ENCODE measurements around the gene CAMSAP3. TPM values are rescaled to one million over a fixed set of nuclear protein-coding genes. Genes with fewer than 3 reads are reported as not detected.

Gene CAMSAP3
- total RNA-seq, 1 experiment from 2014 or later, result 28.4 TPM

DNA sequence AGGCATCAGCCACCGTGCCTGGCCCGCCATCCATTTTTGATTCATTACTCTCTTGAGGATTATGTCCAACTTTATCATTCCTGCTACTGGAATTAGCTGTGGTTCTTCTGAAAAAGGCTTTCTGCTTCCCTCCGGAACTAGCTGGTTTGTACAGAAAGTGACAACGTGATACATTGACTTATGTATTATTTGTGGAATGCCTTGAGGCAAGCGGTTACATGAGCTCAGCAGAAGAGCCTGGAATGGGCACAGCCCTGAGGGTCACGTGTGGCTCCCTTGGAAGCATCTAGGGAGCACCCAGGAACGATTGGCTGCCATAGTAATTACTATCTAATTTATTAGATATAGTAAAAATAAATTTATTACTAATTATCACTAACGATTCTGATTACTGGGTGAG lies 58.7 kb downstream of the CAMSAP3 start:
- no peak overlapping the region for H3K23ac ChIP-seq (ENCODE audit: insufficient read length, low read depth, low read length)
- no peak overlapping the region for H3K14ac ChIP-seq (ENCODE audit: insufficient read depth, low read length)
- no peaks in the 10 kb centered on the region for H3K9me3 ChIP-seq (ENCODE audit: control insufficient read depth, low read depth, low read length)
- H4K20me1 ChIP-seq (ENCODE audit: control insufficient read depth, insufficient read depth, insufficient read length), result no peaks in the 10 kb centered on the region
- H3T11ph ChIP-seq (ENCODE audit: low read length), result no peak overlapping the region
- no peak overlapping the region for H2BK120ac ChIP-seq (ENCODE audit: low read depth, low read length, poor library complexity, severe bottlenecking)
- no peak overlapping the region for H3K27ac ChIP-seq (ENCODE audit: insufficient read length, low read depth, low read length)
- no peak overlapping the region for H3K9ac ChIP-seq (ENCODE audit: extremely low read depth, insufficient read length, low read length)
- H3K4me2 ChIP-seq (ENCODE audit: insufficient read depth, insufficient read length, low read length), result no peak overlapping the region
- H4K91ac ChIP-seq (ENCODE audit: insufficient read length, low read depth, low read length), result no peak overlapping the region
- no peak overlapping the region for H4K5ac ChIP-seq (ENCODE audit: insufficient read length, low read depth, low read length)
- Mint-ChIP-seq H3K27ac (no peak overlapping the region), H3K4me3 (no peak overlapping the region), H3K4me1 (peaks cover 3 to 6% of the 10 kb centered on the region in 2 experiments), H3K27me3 (ENCODE audit: low read depth) (peaks cover 89% of the 10 kb centered on the region), H3K9me3 (peaks cover 0 to 3% of the 10 kb centered on the region in 2 experiments; a peak in 2 of 5 replicates), H3K36me3 (ENCODE audit: insufficient read depth in 1 of 3, low read depth in 3 of 3) (no peaks in the 10 kb centered on the region)
- H4K8ac ChIP-seq (replicated peaks; ENCODE audit: insufficient read length, low read depth, low read length), result no peak overlapping the region
- H2BK12ac ChIP-seq (ENCODE audit: insufficient read length, low read depth, low read length), result no peak overlapping the region
- no peak overlapping the region for H3K4ac ChIP-seq (ENCODE audit: low read depth, low read length)
- no peaks in the 10 kb centered on the region for H3K79me2 ChIP-seq (ENCODE audit: insufficient read depth, low read length)
- no peak overlapping the region for H3K18ac ChIP-seq (ENCODE audit: insufficient read length, low read depth, low read length)
- H3K56ac ChIP-seq (ENCODE audit: insufficient read length, low read depth, low read length), result no peak overlapping the region
- no peaks in the 10 kb centered on the region for H3K23me2 ChIP-seq (ENCODE audit: insufficient read length, low read depth, low read length, poor library complexity, severe bottlenecking)
- H2BK15ac ChIP-seq (ENCODE audit: low read depth, low read length), result no peak overlapping the region
- H3K4me1 ChIP-seq (ENCODE audit: insufficient read depth, low read length), result no peaks in the 10 kb centered on the region
- no peak overlapping the region for H2AFZ ChIP-seq (ENCODE audit: low read length)
- H2AK5ac ChIP-seq (ENCODE audit: insufficient read length, low read length), result no peak overlapping the region
- DNase-seq, result no peak
- WGBS (ENCODE audit: extremely low coverage, insufficient read length, low lambda C conversion rate), result no CpG with 5 or more reads among the region's 8 CpGs
- TF ChIP-seq, protein P1, sequence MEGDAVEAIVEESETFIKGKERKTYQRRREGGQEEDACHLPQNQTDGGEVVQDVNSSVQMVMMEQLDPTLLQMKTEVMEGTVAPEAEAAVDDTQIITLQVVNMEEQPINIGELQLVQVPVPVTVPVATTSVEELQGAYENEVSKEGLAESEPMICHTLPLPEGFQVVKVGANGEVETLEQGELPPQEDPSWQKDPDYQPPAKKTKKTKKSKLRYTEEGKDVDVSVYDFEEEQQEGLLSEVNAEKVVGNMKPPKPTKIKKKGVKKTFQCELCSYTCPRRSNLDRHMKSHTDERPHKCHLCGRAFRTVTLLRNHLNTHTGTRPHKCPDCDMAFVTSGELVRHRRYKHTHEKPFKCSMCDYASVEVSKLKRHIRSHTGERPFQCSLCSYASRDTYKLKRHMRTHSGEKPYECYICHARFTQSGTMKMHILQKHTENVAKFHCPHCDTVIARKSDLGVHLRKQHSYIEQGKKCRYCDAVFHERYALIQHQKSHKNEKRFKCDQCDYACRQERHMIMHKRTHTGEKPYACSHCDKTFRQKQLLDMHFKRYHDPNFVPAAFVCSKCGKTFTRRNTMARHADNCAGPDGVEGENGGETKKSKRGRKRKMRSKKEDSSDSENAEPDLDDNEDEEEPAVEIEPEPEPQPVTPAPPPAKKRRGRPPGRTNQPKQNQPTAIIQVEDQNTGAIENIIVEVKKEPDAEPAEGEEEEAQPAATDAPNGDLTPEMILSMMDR (conservative IDR thresholded peaks at IDR 0.05), result no peak
- H3K27me3 ChIP-seq (ENCODE audit: insufficient read depth, low read length), result peaks cover 4% of the 10 kb centered on the region; the same call in 1 of the 2 replicates
- no peaks in the 10 kb centered on the region for H3K79me1 ChIP-seq (ENCODE audit: insufficient read depth, low read depth, low read length, poor library complexity, severe bottlenecking)
- H2BK20ac ChIP-seq (ENCODE audit: low read depth, low read length, poor library complexity, severe bottlenecking), result no peak overlapping the region
- H2BK5ac ChIP-seq (ENCODE audit: insufficient read length, low read length), result no peak overlapping the region

All from H9 (cell line).